ENCODE results near the gene MFSD6L.

The MFSD6L gene

DNA sequence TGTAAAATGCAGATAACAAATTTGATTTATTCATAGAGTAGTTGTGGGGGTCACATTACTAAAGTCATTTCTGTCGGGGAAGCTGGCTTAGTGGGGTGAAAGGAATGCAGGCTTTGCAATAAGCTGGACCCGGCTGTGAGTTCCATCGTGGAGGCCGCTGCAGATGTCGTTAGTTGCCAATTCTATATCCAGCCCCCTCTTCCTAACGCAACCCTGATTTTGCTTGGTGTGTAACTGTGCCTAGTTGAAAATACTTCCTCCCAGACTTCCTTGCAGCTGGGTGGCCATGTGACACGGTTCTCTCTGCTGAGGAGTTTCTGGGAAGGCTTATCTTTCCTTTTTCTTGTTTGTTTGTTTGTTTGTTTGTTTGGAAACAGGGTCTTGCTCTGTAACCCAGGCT is 4.5 kb downstream of the MFSD6L start:
- no peak for DNase-seq

DNA sequence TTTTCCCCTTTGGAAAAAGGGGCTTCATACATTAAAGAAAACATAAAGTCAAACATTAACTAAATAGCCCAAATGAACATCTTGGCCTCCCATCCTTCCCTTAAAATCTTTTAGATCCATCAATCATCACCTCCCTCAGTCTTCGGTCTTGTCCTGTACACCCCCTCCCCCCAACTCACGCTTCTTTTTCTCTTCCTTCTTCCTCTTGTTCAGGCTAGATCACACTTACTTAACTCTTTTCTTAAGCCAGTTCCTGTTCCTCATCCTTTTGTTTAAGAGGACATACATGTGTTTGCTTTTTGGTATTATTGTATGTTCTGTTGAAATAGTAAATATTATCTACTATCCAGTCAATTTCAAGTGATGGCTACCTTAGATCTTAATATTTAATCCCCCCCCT is 5.5 kb downstream of the MFSD6L start:
- no peak for DNase-seq

DNA sequence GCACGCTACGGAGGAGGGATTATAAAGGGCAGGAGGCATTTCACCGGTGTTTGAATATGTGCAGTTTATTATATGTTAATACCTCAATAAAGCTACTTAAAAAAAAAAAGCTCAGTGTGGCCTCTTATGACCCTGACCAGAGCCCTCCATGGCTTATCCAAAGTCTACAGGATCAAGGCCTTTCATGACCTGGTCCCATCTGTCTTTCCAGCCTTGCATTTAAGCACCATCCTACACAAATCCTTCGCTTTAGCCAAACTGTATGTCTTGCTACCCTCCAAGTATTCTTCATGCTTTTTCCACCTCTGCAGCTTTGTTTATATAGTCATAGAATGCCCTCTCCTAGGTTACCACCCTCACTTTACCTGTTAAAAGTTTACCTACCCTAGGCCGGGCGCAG is 6.5 kb downstream of the MFSD6L start:
- DNase-seq: no peak

DNA sequence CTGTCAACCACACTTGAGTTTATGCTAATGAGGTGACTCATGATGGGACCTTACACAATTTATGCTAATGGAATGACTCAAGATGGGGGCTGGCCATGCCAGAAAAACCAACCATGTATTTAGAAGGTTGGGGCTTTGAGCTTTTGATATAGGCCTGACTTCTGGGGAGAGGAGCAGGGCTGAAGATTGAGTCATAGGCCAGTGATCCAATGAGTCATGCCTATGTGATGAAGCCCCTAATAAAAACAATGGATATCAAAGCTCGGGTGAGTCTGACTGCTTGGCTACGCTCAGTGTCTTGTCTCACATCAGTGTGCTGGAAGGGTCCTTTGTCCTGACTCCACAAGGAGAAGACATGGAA is 7.3 kb downstream of the MFSD6L start:
- DNase-seq: no peak

DNA sequence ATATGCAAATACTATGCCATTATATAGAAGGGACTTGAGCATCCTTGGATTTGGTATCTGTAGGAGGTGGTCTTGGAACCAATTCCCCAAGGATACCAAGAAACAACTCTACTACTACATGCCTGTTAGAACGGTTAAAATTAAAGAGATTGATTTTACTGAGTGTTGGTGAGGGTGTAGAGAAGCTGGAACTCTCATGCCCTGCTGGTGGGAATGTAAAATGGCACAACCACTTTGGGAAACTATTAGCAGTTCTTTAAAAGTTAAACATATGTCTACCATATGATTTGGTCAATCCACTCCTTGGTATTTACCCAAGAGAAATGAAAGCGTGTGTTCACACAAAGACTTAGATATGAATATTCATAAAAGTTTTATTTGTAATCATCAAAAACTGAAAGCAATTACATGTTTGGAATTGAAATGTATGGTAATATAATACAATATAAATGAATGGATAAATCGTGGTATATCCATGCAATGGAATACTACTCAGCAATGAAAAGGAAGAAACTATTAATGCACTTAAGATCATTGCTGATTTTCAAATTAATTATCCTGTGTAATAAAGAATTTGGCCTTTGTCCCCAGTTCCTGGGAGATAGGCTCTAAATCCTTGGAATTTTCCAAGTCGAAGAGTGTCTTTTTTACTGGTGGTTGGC is 7.8 kb downstream of the MFSD6L start:
- no peak for DNase-seq

GRCh38 chr17:8789743-8790142 is 9.4 kb downstream of the MFSD6L start:
- DNase-seq: no peak

- no peak for DNase-seq
Measured at GRCh38 chr17:8788998-8789397, 10.2 kb downstream of the MFSD6L start.

DNA sequence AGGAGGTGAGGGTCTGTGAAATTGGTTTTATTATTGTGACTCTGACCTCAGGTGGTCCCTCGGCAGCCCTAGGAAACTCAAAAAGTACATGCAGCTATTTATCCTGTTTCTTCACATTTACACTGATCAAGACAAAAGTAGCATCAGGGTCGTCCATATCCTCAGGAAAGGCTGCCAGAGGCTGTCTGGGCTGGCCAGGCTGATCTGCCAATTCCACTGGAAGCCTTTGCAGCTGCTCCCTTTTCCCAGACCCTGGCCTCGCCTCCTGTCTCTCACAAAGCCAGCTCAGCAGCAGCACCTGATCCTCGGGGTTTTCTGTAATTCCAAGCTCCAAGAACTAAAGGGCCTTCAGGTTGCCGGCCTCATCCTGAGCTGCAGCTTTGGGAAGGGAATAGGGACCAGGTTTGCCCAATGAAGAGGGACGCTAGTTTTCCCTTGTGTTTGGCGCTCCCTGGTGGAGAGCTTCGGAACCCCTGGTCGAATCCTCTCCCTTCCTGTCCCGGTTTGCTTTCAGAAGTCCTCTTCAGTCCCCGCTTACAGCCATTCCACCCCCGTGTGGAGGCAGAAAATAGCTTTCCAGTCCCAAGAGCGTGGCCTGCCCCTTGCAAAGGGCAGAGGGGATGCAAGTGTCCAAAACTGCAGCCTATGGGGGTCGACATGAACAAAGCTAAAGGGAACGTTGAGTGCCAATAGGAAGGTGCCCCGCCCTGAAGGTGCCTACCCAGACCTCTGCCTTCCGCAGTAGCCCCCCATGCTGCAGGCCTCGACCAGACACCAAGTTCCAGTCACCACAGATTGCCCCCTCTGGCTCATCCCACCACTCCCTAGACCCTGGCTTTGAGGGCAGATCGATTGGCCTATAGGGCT is 13.4 kb downstream of the MFSD6L start:
- DNase-seq: peak; percentile 66

- DNase-seq: no peak
Measured at GRCh38 chr17:8782176-8782575, 17.0 kb downstream of the MFSD6L start.

- no peak for DNase-seq
Measured at GRCh38 chr17:8781776-8782175, 17.4 kb downstream of the MFSD6L start.

GRCh38 chr17:8776881-8777280 is 22.3 kb downstream of the MFSD6L start:
- DNase-seq: no peak

DNA sequence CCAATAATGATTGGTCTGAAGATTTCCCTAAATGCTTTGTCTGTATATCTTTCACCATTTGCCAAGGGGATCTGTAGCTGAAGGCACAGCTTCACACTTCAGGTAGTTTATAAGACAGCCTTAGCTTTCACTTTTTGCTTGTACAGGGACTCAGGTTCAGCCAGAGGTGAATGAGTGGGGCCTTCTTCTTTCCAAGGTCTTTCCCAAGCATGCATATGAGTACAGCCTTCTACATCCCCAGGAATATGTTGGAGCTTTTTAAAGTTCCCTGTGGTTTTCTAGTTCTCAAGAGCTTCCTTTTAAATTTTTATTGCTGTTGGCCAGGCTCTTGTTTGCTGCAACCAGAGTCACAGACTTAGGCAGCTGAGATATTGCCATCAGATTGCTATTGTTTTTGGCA is 22.9 kb downstream of the MFSD6L start:
- no peak for DNase-seq

- DNase-seq: no peak
Measured at GRCh38 chr17:8766731-8767130, 32.4 kb downstream of the MFSD6L start.

- DNase-seq: no peak
Measured at GRCh38 chr17:8762012-8762411, 37.2 kb downstream of the MFSD6L start.

DNA sequence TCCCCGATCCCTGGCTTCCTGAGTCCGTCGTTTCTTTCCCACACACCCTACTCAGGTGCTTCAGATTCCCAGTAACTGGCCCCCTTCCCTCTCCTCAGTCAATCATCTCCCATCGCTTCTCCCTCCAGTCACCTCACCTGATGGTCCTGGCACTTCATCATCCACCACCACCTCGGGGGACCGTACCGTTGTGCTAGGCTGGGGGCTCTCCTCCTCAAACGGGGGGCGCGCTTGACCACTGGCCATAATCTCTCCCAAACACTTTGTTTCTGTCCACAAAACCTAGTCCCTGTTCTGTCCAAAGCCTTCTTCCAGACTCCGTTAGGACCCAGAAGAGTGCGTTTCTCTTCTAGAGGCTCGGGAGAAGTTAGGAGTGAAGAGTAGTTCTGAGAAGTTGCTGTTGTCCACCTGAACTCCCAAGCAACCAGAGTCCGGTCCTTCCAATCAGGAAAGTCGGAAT is 41.0 kb downstream of the MFSD6L start, which contains the start of gene SPDYE4:
TSS of gene SPDYE4 (minus strand) at position 410 of the 460 bp plus-strand sequence. CDS start at position 246, 164 bp downstream.
- DNase-seq: no peak

- DNase-seq: no peak
Measured at GRCh38 chr17:8757189-8757588, 42.0 kb downstream of the MFSD6L start.

DNA sequence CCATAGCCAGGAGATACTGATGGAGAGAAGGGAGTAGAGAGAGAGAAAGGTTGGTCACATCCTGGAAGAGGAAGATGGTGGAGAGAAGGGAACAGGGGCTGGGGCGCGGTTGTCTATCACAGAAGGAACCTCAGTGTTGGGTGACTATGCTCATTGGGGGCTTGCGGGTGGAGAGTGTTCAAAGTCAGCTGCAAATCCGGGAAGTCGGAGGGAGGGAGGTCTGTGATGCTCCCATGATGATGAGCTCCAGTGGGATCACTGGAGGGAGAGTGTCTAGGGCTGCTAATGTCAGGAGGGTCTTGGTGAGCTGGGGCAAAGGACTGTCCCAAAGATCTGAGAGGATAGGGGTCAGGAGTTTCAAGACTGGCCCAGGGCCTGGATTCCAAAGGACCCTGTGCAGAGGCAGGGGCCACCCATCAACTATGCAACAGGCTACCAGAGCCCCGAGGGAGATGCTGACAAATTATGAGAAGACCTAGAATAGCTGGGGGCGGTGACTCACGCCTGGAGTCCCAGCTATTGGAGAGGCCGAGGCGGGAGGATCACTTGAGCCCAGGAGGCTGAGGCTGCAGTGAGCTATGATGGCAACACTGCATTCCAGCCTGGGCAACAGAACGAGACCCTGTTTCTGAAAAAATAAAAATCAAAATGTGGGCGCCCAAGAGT is 43.4 kb downstream of the MFSD6L start:
- DNase-seq: no peak

DNA sequence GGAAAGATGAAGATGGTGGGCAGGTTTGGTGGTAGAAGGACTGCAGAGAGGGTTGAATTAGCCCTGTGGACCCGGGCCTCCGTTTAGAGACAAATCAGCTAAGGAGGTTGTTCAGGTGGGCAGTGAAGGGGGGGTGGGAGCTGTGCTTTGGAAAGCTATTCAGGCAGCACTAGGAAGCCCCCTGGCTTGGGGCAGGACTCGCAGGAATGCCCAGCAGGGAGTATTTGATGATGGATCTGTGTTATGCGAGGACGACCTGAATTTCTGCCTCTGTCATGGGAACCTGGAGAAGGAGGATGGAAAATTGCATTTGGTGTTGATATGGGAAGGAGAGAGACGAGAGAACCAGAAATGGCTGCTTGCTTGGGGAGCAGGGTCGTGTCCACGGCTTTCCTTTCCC is 44.3 kb downstream of the MFSD6L start:
- no peak for DNase-seq

GRCh38 chr17:8753976-8754440 is 45.2 kb downstream of the MFSD6L start:
- no peak for DNase-seq

GRCh38 chr17:8753136-8753975 is 45.8 kb downstream of the MFSD6L start:
- DNase-seq: no peak

GRCh38 chr17:8749616-8750015 is 49.5 kb downstream of the MFSD6L start:
- peak; percentile 12 for DNase-seq

- no peak for DNase-seq
Measured at GRCh38 chr17:8747742-8748141, 51.4 kb downstream of the MFSD6L start.

Measured in right kidney (tissue), 1 donor.